DND-41 (cell line): Measurements from ENCODE around the gene NUP188.

ENCODE experiments used
- CTCF ChIP-seq: IDR thresholded peaks from 2 replicates; pipeline ENCODE4 v1.5.1; 2012; ENCODE audit warnings: borderline replicate concordance, low read length, moderate library complexity, mild to moderate bottlenecking; ENCODE audit not compliant: poor library complexity, severe bottlenecking; ENCODE audit errors: extremely low read depth
- EZH2 ChIP-seq: IDR thresholded peaks from 3 replicates; pipeline ENCODE4 v1.6.1; 2012; ENCODE audit warnings: borderline replicate concordance, low read depth, mild to moderate bottlenecking, moderate library complexity, low read length, inconsistent platforms; ENCODE audit not compliant: severe bottlenecking

GRCh38 chr9:128909859-128910258 lies 37.6 kb upstream of the NUP188 start:
- TF ChIP-seq CTCF (no peak), EZH2 (no peak)
